ENCODE data around the gene CNTFR.

DNA sequence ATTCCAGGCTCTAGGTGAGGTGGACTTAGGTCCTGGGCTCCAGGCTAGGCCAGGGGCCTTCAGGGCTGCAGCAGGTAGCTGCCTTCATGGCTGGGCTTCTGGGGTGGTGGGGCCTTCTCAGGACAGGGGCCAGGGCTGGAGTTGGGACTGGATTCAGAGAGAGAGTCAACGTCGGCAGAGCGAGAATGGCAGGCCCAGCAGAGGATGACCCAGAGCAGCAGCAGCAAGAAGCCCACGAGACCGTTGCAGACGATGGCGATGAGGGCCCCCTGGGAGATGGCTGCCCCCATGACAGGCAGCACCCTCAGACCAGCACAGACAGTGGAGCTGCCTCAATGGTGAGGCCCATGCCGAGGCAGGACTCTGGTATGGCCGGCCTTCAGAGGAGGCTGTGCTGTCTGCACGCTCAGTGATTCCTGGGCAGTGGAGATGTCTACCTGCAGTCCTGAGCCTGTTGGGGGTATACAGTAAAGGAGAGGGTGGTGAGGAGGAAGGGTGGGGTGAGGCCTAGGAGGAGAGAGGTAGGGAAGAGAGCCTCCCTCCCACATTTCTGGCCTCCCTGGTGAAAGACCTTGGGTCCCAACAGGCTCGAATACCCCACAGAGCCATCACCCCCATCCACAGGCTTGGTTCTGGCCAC, 68.0 kb downstream of the CNTFR start:
- TF ChIP-seq, protein P1, sequence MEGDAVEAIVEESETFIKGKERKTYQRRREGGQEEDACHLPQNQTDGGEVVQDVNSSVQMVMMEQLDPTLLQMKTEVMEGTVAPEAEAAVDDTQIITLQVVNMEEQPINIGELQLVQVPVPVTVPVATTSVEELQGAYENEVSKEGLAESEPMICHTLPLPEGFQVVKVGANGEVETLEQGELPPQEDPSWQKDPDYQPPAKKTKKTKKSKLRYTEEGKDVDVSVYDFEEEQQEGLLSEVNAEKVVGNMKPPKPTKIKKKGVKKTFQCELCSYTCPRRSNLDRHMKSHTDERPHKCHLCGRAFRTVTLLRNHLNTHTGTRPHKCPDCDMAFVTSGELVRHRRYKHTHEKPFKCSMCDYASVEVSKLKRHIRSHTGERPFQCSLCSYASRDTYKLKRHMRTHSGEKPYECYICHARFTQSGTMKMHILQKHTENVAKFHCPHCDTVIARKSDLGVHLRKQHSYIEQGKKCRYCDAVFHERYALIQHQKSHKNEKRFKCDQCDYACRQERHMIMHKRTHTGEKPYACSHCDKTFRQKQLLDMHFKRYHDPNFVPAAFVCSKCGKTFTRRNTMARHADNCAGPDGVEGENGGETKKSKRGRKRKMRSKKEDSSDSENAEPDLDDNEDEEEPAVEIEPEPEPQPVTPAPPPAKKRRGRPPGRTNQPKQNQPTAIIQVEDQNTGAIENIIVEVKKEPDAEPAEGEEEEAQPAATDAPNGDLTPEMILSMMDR (IDR thresholded peaks at IDR 0.05; ENCODE audit: insufficient read depth, low read depth, low read length), result no peak
- TF ChIP-seq EZH2 (IDR thresholded peaks at IDR 0.05; ENCODE audit: insufficient read depth, low read length), result no peak

Data from astrocyte (in vitro differentiated cells and primary cell).